Upper lobe of right lung (tissue), 1 donor: ENCODE measurements around the gene RAB27A. TPM values are rescaled to one million over a fixed set of nuclear protein-coding genes. Genes with fewer than 3 reads are reported as not detected.
"Not testable (repeated sequence)": the region's sequence is repeated elsewhere in the genome, so short reads cannot be mapped to it uniquely, and the experiment has no call there.

Source experiments
- ATAC-seq: fragments of 200-7000 bp; cut with Tn5 transposase; one replicate; pipeline ENCODE4 v1.9.1; 2020; ENCODE audit warnings: mild to moderate bottlenecking, moderate library complexity
- DNase-seq: peaks from one replicate; pipeline ENCODE4 v3.0.0-alpha.2; 2020
- H3K27ac ChIP-seq: fragments of 200-600 bp; one replicate; pipeline ENCODE4 v1.8.0; 2022
- H3K27me3 ChIP-seq: fragments of 200-600 bp; one replicate; pipeline ENCODE4 v1.8.0; 2022; ENCODE audit warnings: mild to moderate bottlenecking
- H3K36me3 ChIP-seq: fragments of 200-600 bp; one replicate; pipeline ENCODE4 v1.8.0; 2022
- H3K4me1 ChIP-seq: fragments of 200-600 bp; one replicate; pipeline ENCODE4 v1.8.0; 2022
- H3K4me3 ChIP-seq: fragments of 200-600 bp; one replicate; pipeline ENCODE4 v1.8.0; 2022; ENCODE audit warnings: mild to moderate bottlenecking
- H3K9me3 ChIP-seq: fragments of 200-600 bp; one replicate; pipeline ENCODE4 v1.8.0; 2022
- intact Hi-C: fragments of 100-400 bp; cut with DNase I; formaldehyde crosslinking; loops from one replicate; pipeline ENCODE4 v1.11.0; 2022
- total RNA-seq: library from RNA; stranded (reverse); fragmentation: NEBNext Ultra II Directional; extraction: Animal tissue kit (Norgen Biotek cat#: 25700); gene quantifications from one replicate; pipeline ENCODE4 v1.2.1, GENCODE V29; 2021
- TF ChIP-seq, protein P1 (sequence below): fragments of 200-600 bp; IDR thresholded peaks from one replicate; pipeline ENCODE4 v1.8.0; 2022; ENCODE audit warnings: antibody characterized with exemption
- donor health status: DM: no; HTN: yes; CAD: no; lungs with severe emphysema.

Gene RAB27A
- total RNA-seq, 1 donor from 2014 or later, result 72.5 TPM

DNA sequence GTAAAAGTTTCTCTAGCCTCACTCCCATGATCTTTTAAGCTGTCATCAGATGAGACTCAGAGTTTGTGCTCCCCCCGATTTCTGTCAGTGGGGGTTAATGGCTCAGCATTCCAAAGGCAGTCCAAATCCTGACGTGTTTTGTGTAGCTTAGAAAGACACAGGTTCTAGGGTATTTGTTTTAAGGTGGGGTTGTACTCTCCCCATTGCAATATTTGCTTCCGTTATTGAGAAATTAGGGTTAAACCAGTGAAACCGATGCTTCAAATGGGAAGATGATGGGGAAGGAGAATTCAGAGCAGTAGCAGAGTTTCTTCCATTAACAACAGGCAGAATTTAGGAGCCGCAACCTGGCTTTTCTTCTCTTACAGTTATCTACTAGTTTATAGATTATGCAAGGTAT lies 32.9 kb upstream of the RAB27A start:
- H3K4me3 ChIP-seq, result no peak overlapping the region
- DNase-seq (no peak), ATAC-seq (no peak)
- H3K9me3 ChIP-seq, result no peaks in the 10 kb centered on the region
- peaks cover 24% of the 10 kb centered on the region for H3K4me1 ChIP-seq
- H3K27ac ChIP-seq, result no peak overlapping the region
- H3K36me3 ChIP-seq, result peaks cover 6% of the 10 kb centered on the region
- intact Hi-C loops, result no loop called here
- no peaks in the 10 kb centered on the region for H3K27me3 ChIP-seq
- TF ChIP-seq, protein P1, sequence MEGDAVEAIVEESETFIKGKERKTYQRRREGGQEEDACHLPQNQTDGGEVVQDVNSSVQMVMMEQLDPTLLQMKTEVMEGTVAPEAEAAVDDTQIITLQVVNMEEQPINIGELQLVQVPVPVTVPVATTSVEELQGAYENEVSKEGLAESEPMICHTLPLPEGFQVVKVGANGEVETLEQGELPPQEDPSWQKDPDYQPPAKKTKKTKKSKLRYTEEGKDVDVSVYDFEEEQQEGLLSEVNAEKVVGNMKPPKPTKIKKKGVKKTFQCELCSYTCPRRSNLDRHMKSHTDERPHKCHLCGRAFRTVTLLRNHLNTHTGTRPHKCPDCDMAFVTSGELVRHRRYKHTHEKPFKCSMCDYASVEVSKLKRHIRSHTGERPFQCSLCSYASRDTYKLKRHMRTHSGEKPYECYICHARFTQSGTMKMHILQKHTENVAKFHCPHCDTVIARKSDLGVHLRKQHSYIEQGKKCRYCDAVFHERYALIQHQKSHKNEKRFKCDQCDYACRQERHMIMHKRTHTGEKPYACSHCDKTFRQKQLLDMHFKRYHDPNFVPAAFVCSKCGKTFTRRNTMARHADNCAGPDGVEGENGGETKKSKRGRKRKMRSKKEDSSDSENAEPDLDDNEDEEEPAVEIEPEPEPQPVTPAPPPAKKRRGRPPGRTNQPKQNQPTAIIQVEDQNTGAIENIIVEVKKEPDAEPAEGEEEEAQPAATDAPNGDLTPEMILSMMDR, result no peak

DNA sequence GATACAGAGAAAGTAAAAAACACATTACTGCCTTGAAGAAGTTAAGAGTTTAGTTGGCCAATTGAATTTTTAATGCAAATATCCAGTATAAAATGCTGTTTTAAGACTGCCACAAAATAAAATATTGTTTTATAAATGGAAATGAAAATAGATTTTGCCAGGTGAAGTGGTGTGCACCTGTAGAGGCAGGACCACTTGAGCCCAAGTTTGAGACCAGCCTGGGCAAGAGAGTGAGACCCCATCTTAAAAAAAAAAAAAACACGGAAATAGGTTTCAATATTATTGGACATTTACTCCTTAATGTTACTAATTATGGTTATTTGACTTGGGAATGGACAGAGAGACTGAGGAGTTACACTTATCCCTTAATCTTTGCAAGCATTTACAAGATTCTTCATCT lies 31.4 kb upstream of the RAB27A start:
- ATAC-seq, result no peak
- Histone ChIP-seq H3K36me3 (peaks cover 6% of the 10 kb centered on the region), H3K9me3 (no peaks in the 10 kb centered on the region), H3K4me3 (no peak overlapping the region), H3K4me1 (peaks cover 30% of the 10 kb centered on the region), H3K27ac (no peak overlapping the region), H3K27me3 (no peaks in the 10 kb centered on the region)
- intact Hi-C loops, result no loop called here
- TF ChIP-seq, protein P1, result no peak
- DNase-seq, result no peak

DNA sequence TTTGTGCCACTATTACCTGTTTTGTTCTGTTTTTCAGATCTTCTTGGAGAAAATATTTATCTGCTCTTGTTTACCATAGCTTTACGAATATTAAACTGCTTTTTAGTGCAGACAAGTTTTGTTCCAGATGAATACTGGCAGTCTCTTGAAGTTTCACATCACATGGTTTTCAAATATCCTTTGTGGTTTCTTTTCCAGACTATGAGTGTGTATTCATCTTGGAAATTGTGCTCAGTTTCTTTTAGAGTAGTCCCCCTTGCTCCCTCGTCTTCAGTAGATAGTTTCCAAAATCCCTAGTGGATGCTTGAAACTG lies 30.6 kb upstream of the RAB27A start:
- Histone ChIP-seq H3K36me3 (peaks cover 6% of the 10 kb centered on the region), H3K27me3 (no peaks in the 10 kb centered on the region), H3K4me3 (peak overlapping the region; percentile 76), H3K27ac (no peak overlapping the region), H3K9me3 (no peaks in the 10 kb centered on the region), H3K4me1 (peaks cover 30% of the 10 kb centered on the region)
- ATAC-seq (no peak), DNase-seq (no peak)
- TF ChIP-seq, protein P1, result no peak
- intact Hi-C loops, result no loop called here

DNA sequence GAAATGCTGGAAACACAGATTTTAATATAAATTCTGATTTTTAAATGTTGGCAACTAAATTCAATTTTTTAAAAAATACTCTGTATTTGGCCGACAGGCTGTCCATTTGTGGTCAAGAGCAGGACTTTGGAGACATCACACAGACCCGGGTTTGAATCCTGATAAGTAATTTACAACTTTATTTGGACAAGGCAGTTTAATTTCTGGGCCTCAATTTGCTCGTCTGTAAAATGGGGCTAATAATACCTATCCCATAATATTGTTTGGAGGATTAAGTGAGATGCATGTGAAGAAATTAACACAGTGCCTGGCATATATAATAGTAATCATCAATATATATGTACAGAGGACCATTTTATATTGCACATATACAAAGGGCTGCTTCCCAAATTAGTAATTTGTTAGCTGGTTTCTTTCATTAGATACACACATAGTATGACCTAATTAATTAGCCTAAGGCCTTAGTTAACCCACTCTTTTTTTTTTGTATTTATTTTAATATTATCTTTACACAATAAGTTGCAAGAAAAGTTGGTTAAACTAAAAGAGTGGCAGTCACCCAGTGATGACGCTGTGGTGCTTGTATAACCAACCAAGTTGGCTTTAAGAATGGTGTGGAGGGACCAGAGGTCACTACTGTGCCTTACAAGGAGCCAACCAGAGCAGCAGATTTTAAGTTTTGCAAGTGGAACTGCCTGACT lies 30.1 kb upstream of the RAB27A start:
- TF ChIP-seq, protein P1, result no peak
- peak; percentile 22 for ATAC-seq
- Histone ChIP-seq H3K27me3 (no peaks in the 10 kb centered on the region), H3K36me3 (peaks cover 5% of the 10 kb centered on the region), H3K27ac (peak overlapping the region; percentile 95), H3K9me3 (no peaks in the 10 kb centered on the region), H3K4me3 (peak overlapping the region; percentile 76), H3K4me1 (peaks cover 30% of the 10 kb centered on the region)
- intact Hi-C loops, result no loop called here
- no peak for DNase-seq

DNA sequence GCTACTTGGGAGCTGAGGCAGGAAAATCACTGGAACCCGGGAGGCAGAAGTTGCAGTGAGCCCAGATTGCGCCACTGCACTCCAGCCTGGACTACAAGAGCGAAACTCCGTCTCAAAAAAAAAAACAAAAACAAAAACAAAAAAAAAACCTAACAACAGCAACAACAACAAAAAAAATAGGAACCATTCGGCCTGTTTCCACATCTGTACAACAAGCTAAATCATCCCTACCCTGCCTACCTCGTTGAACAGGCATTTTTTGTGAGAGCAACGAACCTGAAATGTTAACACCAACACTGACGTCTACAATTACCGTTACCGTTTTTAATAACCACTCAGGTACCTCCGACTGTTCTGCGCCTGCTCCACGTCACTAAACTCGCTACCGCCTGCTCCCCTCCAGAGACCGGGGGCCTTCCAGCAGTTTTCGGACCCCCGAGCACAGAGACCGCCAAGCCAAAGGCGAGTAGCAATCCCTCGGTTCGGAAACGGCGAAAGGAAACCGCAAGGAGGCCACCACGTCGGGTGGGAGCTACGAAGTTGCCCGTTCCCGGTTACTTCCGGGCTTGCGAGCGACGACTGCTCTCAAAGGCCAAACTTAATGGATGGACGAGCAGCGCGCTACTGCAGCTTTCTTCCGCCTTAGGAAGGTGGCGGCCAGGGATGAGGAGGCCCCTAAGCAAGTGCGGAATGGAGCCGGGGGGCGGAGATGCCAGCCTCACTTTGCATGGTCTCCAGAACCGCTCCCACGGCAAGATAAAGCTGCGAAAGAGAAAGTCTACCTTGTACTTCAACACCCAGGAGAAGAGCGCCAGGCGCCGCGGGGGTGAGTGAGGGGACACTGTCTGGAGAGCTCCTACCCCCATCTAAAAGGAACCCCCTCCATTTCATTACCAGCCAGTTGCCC lies 29.2 kb upstream of the RAB27A start, which contains the start of the genes PIGB and PIGBOS1:
Gene PIGB, plus strand, starts transcription at position 635 of the 907 bp plus-strand sequence. Its CDS starts 29 bp downstream, at position 664.
Gene PIGBOS1, minus strand, starts transcription at position 536 of the 907 bp plus-strand sequence. CDS start 1,331 bp downstream, outside the sequence.
- ATAC-seq (peak; percentile 99), DNase-seq (peak; percentile 91)
- Histone ChIP-seq H3K36me3 (no peaks in the 10 kb centered on the region), H3K9me3 (no peaks in the 10 kb centered on the region), H3K27ac (peak within 1 kb of the TSS; percentile 95), H3K4me3 (peak within 1 kb of the TSS; percentile 76), H3K4me1 (peaks cover 30% of the 10 kb centered on the region), H3K27me3 (no peaks in the 10 kb centered on the region)
- intact Hi-C loops, result no loop called here
- TF ChIP-seq, protein P1, result peak; percentile 10

DNA sequence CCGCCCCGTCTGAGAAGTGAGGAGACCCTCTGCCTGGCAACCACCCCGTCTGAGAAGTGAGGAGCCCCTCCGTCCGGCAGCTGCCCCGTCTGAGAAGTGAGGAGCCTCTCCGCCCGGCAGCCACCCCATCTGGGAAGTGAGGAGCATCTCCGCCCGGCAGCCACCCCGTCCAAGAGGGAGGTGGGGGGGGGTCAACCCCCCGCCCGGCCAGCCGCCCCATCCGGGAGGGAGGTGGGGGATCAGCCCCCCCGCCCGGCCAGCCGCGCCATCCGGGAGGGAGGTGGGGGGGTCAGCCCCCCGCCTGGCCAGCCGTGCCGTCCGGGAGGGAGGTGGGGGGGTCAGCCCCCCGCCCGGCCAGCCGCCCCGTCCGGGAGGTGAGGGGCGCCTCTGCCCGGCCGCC lies 13.2 kb upstream of the RAB27A start:
- H3K27ac ChIP-seq, intact Hi-C loops, H3K27me3 ChIP-seq, H3K9me3 ChIP-seq, H3K4me1 ChIP-seq, ATAC-seq, DNase-seq, H3K36me3 ChIP-seq, H3K4me3 ChIP-seq: not testable (repeated sequence)
